GM21717 (cell line): ENCODE results near the gene TASOR2.

Experiments used
- ATAC-seq: cut with Tn5 transposase; IDR thresholded peaks from one replicate; pipeline ENCODE4 v1.9.1; 2021; ENCODE audit warnings: mild to moderate bottlenecking, moderate library complexity; ENCODE audit not compliant: unreplicated experiment

The TASOR2 gene

GRCh38 chr10:5679606-5680005, 5.0 kb upstream of the TASOR2 start:
- no peak for ATAC-seq

GRCh38 chr10:5681930-5682329, 2.7 kb upstream of the TASOR2 start:
- no peak for ATAC-seq

GRCh38 chr10:5683065-5683464, 1.6 kb upstream of the TASOR2 start:
- ATAC-seq: no peak

- peak; percentile 51 for ATAC-seq
Measured at GRCh38 chr10:5684971-5685763, 529 bp downstream of the TASOR2 start.

- no peak for ATAC-seq
Measured at GRCh38 chr10:5685764-5686240, 1.2 kb downstream of the TASOR2 start.

- ATAC-seq: no peak
Measured at GRCh38 chr10:5688587-5688986, 3.9 kb downstream of the TASOR2 start.

- no peak for ATAC-seq
Measured at GRCh38 chr10:5691786-5692185, 7.1 kb downstream of the TASOR2 start.

GRCh38 chr10:5692461-5693358, 8.1 kb downstream of the TASOR2 start:
- peak; percentile 78 for ATAC-seq

- no peak for ATAC-seq
Measured at GRCh38 chr10:5694573-5694972, 9.9 kb downstream of the TASOR2 start.

- ATAC-seq: no peak
Measured at GRCh38 chr10:5697342-5697741, 12.7 kb downstream of the TASOR2 start.

GRCh38 chr10:5698062-5698461, 13.4 kb downstream of the TASOR2 start:
- ATAC-seq: no peak

GRCh38 chr10:5708356-5708755, 23.7 kb downstream of the TASOR2 start:
- ATAC-seq: no peak

GRCh38 chr10:5709865-5710264, 25.2 kb downstream of the TASOR2 start:
- no peak for ATAC-seq

GRCh38 chr10:5710859-5711258, 26.2 kb downstream of the TASOR2 start:
- no peak for ATAC-seq

GRCh38 chr10:5711642-5712041, 27.0 kb downstream of the TASOR2 start:
- ATAC-seq: no peak

- ATAC-seq: no peak
Measured at GRCh38 chr10:5719546-5719945, 34.9 kb downstream of the TASOR2 start.

GRCh38 chr10:5720182-5720581, 35.5 kb downstream of the TASOR2 start:
- ATAC-seq: no peak

GRCh38 chr10:5723692-5724091, 39.1 kb downstream of the TASOR2 start:
- ATAC-seq: no peak

- no peak for ATAC-seq
Measured at GRCh38 chr10:5730766-5731165, 46.1 kb downstream of the TASOR2 start.

GRCh38 chr10:5731559-5731958, 46.9 kb downstream of the TASOR2 start:
- no peak for ATAC-seq

GRCh38 chr10:5732141-5732540, 47.5 kb downstream of the TASOR2 start:
- no peak for ATAC-seq
